Activated CD4-positive, alpha-beta T cell treated with anti-CD3 and anti-CD28 coated beads for 4 hours (primary cell): ENCODE results near the gene STK32B.
"Not testable (repeated sequence)": the region's sequence is repeated elsewhere in the genome, so short reads cannot be mapped to it uniquely, and the experiment has no call there.

Source experiments
- DNase-seq, 2 donors: peaks; one replicate each; pipeline ENCODE4 v3.0.0-alpha.2; 2020

Gene STK32B

DNA sequence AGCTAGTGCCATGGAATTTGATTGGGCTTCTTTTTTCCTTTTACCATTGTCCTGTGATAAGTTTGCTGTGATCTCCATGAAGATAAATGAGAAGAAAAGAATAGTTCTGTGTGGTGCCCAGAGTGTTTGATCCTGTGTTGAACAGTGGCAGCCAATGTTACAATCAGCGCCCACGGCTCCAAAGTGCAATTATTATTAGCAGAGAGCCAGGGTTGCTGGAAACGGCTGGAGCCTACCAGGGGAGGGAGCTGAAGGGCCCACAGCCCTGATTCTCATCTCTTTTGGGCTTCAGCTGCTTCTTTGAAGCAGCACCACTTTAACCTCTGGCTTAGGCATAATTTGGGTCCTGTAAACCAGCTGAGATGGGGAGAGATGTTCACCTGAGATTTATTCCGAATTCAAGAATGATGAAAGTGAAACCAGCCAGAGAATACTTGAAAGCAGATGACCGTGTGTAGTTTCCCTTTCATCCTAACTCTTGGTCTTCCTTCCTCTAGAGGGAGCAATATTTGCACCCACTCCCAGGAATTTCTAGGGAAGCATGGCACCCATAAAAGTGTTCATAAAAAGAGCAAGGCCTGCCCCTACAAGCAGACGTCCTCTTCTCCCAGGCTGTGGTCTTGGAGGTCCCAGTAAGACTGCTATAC is 358.8 kb downstream of the STK32B start:
- no peak for DNase-seq

GRCh38 chr4:5412296-5412695 is 361.0 kb downstream of the STK32B start:
- no peak for DNase-seq

GRCh38 chr4:5412751-5413150 is 361.5 kb downstream of the STK32B start:
- DNase-seq, result no peak

- DNase-seq, result no peak
Observed at GRCh38 chr4:5416637-5417036, 365.4 kb downstream of the STK32B start.

GRCh38 chr4:5420266-5420665 is 369.0 kb downstream of the STK32B start:
- no peak for DNase-seq

DNA sequence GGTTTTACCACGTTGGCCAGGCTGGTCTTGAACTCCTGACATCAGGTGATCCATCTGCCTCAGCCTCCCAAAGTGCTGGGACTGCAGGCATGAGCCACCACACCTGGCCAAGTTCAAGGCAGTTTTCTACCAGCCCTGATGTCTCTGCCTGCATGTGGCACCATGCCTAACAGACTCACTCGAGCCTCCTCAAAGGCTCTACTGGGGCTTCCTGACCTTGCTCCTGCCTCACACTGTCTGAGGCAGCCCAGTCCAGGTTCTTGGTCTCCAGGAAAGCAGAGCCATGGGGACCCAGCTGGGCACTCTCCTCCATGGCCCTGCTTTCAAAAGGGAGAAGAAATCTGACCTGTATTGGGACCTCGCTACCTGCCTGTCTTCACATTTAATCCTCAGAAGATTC is 370.1 kb downstream of the STK32B start:
- DNase-seq, result no peak

DNA sequence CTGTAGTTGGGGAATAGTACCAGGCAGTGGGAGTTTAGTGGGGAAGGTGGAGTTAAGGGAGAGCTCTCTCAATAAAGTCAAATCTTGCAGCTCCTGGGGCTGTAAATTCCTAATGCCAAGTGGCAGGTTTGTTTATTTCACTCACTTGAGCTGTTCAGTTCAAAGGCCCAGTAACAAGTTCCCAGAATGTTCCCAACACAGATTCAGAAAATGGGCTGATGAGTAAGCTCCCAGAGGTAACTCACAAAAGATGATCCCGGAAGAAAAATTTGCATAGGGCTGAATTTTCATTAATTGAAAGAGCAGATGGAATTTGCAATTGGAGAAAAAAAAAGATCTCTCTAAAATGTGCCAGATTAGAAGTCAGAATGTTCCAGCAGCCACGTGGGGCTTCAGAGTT is 370.9 kb downstream of the STK32B start:
- no peak for DNase-seq

GRCh38 chr4:5423670-5424069 is 372.4 kb downstream of the STK32B start:
- DNase-seq, result no peak

DNA sequence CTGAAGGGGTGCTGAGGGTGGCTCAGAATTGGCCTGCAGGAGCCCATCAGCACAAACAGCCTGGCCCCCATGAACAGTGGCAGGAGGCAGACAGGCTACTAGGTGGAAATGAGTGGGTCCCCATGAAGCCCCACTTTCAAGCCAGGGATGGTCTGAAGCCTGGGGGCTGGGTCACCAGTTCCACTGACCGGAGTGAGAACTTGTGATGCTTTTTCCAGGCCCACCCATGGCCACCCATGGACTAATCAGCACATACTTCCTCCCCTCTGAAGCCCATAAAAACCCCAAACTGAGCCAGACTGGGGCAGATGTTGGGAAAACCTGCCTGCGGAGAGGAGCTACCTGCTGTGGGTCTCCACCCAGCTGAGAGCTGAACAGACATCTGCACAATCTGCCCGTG is 372.9 kb downstream of the STK32B start:
- no peak for DNase-seq

- no peak for DNase-seq
Observed at GRCh38 chr4:5424901-5425300, 373.6 kb downstream of the STK32B start.

- no peak for DNase-seq
Observed at GRCh38 chr4:5429747-5430146, 378.5 kb downstream of the STK32B start.

DNA sequence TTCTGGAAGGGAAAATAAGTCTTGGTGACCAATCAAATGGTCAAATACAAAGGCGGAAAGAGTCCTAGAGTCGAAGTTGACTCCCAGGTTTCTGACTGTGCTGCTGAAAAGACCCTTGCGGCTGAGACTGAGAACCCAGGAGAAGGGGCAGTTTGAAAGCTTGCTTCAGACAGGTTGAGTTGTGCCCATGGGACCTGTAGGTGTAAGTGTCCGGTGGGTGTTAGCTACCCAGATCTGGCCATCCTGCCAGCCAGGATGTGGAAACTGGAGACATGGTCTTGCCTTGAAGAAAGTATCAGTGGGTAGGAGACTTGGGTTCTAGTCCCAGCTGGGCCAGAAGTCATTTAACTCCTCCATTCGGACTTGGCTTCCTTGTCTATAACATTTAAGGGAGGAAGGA is 381.9 kb downstream of the STK32B start:
- no peak for DNase-seq

GRCh38 chr4:5435201-5435600 is 383.9 kb downstream of the STK32B start:
- no peak for DNase-seq

DNA sequence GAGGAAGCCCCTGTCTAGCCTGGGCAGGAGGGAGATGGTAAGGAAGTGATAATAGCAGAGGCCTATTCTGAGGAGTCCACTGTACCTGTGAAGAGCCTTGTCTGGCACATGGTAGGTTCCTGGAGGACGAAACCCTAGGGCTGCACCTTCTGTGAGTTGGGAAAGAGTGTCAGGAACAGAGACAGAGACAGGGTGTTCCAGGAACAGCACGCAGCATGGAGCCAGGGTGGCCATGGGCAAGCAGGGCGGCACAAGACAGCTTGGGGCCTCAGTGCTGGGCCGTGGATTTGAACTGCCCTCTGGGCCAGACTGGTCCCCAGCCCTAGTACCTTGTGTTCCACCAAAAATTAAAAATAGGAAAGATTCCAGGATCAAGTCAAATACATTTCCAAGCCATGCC is 384.5 kb downstream of the STK32B start:
- no peak for DNase-seq

GRCh38 chr4:5443976-5444802 is 392.9 kb downstream of the STK32B start:
- not testable (repeated sequence) for DNase-seq

GRCh38 chr4:5444918-5445517 is 393.7 kb downstream of the STK32B start:
- no peak for DNase-seq

DNA sequence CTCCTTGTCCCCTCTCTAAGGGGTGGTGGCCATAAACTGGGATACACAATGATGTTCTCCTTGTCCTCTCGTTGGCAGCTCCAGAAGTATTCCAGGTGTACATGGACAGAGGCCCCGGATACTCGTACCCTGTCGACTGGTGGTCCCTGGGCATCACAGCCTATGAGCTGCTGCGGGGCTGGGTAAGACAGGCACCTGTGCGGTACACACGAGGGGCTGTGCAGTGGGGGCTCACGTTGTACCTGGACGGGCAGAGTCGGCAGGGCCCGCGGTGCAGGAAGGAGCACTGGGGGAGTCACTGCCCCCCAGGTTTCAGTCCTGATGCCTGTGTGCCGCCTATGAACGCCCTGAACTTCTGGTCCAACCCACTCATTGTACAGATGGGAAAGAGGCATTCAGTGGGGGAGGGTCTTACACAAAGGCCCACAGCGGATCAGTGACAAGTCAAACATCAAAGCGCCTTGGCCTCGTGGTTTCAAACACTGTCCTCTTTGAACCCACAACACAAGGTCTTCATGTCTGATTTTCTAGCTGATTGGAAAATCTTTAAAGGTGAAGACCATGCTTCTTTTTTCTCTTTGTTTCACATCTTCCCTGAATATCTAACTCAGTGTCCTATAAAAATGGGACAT is 395.4 kb downstream of the STK32B start:
- no peak for DNase-seq

GRCh38 chr4:5447755-5448154 is 396.5 kb downstream of the STK32B start:
- DNase-seq, result no peak

- no peak for DNase-seq
Observed at GRCh38 chr4:5448221-5448620, 396.9 kb downstream of the STK32B start.

GRCh38 chr4:5451243-5451642 is 400.0 kb downstream of the STK32B start:
- no peak for DNase-seq

DNA sequence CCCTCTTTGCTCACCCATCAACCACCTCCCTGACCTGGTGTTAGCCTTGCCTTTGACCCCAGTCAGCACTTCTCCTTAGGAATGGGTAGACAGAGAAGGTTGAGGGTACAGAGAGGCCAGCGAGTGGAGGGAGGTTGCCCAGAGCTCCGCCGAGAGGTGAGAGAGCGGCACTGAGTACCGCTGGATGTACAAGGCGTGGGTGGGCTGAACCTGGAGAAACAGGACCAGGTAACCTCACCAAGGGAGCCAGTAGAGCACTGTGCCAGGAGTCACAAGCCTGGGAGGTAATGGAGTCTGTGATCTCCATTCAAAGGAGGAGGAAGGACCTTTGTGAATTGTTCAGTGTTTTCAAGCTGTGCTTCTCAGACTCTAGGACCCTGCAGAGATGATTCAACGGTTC is 400.9 kb downstream of the STK32B start:
- no peak for DNase-seq

- DNase-seq, result no peak
Observed at GRCh38 chr4:5455003-5455585, 403.8 kb downstream of the STK32B start.

- DNase-seq, result no peak
Observed at GRCh38 chr4:5456296-5456845, 405.1 kb downstream of the STK32B start.
